MM.1S (cell line): ENCODE data around the gene PER1.

Source experiments
- CTCF ChIP-seq: fragments of 300-600 bp; sonication (generic); IDR thresholded peaks from 2 replicates; pipeline ENCODE4 v1.5.1; 2016; ENCODE audit warnings: antibody characterized with exemption, low read length, mixed read lengths
- EZH2 ChIP-seq: fragments of 300-600 bp; sonication (generic); optimal IDR thresholded peaks from 2 replicates; pipeline ENCODE3; 2017; ENCODE audit warnings: low read depth, mild to moderate bottlenecking, antibody characterized with exemption, low read length, mixed read lengths
- EZH2phosphoT487 ChIP-seq: fragments of 300-600 bp; sonication (generic); IDR thresholded peaks from 2 replicates; pipeline ENCODE4 v1.6.1; 2018; ENCODE audit warnings: antibody characterized with exemption, low read length

DNA sequence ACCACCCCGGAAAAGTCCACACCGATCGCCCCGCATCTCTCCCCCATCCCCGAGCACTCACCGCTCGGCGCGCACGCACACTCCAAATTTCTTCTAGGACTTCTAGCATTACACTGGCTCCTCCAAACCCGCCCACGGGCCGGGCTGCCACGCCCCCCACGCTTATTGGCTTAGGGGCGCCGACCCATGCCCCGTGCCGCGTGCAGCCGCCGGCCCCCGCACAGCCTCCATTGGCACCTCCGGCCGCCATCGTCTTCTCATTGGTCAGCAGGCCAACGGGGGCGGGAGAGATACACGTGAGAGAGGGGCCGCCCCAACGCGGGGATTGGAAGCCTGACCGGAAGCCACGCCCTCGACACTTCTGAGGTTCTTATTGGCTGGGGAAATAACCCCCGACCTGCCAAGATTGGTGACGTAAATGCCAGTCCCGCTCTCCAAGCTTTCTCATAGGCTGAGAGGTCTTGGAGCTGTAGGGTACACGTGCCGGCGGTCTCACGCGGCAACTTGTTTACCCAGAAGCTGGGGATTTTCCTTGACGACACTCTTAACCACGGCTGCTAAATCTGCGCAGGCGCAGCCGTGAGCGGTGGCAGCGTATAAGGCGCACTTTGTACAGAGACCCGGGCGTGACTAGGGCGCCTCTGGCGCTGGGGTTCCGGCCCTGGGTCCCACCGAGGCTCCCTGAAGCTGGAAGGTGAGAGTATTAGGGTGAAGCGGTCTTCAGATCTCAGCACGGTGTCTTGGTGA, 4.2 kb upstream of the PER1 start:
- TF ChIP-seq CTCF = no peak
- no peak for TF ChIP-seq EZH2
- TF ChIP-seq EZH2phosphoT487 = no peak
